Activated CD4-positive, alpha-beta T cell treated with anti-CD3 and anti-CD28 coated beads, Interleukin-2, amount 50 U/mL, for 1 hour (primary cell): ENCODE results near the gene FAM114A2.

Source experiments
- DNase-seq: peaks from one replicate; pipeline ENCODE4 v3.0.0-alpha.2; 2020

The FAM114A2 gene

DNA sequence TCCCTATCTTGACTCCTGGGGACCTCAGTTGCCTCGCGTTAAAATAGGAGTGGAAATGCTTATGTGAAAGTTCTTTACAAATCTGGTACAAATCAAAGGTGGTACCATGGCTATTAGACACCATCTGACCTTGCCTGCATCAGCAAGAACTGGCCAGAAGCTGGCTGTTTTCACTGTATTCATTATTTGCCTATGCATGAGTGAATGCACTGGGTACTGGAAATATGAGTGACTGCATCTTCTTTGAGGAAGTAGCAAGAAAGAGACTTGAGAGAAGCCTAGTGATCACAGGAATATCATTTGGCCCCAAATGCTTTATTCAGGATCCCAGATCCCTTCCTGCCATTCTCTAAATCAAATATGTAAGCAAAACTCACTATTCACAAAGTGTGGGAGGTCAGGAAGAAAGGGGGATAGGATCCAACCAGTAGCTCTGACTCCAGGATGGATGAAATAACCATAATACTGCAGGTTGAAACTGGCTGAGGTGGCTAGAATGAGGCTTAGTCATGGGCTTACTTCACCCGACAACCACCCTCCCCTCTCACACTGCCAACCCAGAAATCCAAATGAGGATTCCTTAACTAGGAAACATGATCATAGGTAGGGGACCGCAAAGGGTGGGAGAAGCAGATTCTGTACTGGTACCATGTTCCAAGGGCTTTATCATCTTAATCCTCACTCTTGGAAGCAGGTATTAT, 56.7 kb downstream of the FAM114A2 start:
- DNase-seq = no peak

DNA sequence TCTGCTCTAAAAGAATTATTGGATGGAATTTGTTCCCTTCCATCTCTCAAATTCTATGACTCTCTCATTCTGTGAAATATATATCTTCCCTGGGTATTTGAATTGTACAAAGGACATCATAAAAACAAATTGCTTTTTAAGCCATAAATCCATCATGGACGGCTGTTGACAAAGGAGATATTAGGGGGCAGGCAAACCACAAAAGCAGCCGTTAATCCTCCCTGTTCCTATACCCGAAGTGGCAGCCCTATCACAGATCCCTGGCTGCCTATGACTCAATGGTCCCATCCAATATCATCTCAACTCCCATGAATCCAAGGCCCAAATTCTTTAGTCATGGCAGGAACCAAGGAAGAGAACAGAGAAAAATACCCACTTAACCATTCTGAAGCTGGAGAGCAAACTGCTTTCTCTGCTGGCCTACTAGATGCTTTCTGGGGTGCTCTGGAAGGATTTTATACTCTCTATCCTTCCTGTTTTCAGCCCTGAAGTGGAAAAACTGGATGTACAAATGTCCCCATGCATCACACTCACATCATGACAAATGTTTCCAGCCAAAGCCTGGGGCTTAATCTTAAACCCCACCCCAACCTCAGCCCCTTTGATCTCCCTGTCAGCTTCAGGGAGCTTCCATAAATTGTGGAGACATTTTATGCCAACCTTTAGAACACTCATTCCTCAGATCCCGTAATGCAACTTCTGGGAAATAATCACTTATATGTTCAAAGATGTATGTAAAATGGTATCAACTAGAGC, 59.5 kb downstream of the FAM114A2 start:
- no peak for DNase-seq

DNA sequence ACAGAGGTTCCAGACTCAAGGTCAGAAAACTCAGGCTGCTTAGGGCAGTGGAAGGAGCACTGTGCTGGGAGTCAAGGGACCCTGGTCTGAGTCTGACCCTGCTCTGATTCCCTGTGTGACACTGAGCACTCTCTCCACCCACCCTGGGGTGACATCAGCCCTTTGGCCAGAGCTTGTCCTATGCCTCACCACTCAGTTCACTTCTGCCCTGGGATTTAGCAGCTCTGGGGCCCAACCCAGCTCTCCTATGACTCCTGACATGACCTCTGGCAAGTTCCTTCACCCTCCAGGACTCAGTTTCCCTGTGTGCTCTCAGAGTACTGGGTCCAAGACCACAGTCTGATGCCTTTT, 63.9 kb downstream of the FAM114A2 start:
- no peak for DNase-seq

DNA sequence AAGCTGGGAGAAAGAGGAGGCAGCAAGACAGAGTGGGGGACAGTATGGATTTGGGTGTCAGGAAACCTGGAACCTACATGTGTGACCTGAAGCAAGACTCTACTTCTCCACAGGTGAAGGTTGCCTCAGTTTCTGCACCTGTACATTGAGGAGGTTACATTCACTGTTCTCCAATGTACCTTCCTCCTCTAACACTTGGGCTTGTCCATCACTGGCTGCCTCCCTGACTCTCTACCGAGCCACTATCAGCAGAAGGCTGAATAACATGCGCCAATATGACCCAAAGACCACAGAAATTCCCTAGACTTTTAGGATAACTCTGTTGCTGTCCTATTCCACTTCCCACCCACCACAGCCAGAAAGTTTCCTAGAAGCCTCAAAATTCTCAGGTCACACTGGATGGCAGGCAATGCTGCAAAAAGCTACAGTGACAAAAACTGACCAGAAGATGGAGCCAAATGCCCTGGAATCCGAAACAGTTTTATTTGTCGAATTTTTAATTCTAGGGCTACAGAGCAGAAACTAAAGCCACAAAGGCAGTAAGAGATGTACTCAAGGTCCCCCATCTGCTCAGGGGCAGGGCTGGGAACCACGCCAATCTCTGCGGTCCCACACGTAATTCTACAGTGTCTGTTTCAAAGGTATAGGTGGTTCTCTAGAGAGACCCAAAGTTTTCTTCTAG, 64.4 kb downstream of the FAM114A2 start:
- DNase-seq = no peak

DNA sequence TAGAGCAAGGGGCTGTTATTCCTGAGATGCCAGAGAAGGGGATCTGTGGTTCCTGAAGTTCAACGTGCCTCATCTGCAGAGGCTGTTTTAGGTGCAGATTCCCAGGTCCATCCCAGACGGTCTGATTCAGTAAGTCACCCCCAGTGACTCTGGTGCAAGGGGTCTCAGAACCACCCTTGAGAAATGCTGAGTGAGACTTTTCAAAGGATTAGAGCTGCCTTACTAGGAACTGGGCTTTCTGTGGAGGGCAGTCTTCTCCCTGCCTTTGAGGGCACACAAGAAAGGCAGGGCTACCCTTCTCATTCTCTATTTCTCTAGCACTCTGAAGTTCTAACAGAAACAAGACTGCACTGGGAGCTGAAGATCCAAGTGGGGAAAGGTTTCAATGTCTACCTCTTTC, 66.5 kb downstream of the FAM114A2 start:
- no peak for DNase-seq

DNA sequence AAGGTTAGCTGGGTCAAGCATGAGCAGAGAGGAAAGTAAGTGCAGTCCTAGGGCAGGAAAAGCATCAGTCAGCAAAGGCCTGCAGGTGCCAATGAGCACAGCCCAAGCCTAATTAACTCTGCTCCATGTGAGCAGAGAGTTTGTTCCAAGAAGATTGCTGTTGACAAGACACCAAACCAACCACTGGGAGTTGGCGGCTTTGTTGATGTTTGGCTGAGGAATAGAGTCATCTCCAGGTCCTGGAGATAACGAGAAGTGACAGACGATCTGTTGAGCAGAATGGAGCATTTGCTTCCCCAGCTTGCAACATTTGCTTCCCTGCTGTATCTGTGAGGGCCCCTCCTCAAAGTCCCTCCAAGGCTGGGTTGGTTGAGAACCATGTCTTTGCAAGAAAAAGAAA, 68.2 kb downstream of the FAM114A2 start:
- no peak for DNase-seq

DNA sequence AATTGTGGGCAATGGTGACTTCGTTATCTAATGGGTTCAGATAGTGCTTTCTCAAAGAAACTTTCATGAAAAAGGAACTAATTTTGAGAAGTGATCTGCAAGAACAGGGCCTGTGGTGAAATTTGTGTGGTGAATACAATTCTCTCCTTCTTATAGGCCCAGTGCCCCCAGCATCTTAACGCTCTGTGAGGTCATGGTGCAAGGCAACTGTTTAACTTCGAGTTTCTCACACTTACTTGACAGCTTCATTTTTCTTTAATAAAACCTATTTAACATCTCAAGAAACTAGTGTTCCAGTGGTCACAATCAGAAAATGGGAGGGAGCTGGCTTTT, 69.2 kb downstream of the FAM114A2 start:
- DNase-seq = no peak

DNA sequence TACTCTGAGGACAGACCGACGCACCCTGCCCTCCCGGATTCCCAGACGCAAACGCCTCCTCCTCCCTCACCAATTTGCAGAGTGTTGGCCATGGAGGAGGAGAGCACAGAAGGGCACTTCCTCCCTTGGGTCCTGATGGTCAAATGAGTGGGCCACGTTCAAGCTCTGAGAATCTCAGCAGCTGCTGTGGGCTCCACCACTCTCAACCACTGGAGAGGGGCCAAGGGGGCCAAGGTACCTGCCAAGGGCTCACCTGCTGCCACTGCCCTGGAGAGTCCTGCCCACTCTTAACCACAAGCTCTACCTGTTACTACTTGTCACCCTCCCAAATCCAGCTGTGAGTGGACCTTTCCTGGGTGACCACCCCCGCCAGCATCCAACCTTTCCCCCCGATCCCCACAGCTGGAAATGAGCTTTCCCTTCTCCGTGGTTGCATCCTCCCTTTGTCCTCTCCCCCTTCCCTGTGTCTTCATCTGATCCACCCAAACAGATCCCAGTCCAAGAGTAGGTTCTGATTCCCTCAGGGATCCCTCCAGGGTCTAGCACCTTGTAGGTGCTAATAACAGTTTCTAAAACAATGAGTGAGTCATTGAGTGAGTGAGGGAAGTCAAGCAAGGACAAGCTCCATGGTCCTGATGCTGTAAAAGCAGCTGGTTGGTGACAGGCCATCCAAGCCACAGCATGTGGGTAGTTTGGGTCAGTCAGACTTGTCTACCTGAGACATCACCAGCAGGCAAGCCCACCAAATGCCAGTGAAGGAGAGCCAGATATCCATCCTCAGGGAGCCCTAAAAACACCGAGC, 69.7 kb downstream of the FAM114A2 start:
- DNase-seq = no peak

DNA sequence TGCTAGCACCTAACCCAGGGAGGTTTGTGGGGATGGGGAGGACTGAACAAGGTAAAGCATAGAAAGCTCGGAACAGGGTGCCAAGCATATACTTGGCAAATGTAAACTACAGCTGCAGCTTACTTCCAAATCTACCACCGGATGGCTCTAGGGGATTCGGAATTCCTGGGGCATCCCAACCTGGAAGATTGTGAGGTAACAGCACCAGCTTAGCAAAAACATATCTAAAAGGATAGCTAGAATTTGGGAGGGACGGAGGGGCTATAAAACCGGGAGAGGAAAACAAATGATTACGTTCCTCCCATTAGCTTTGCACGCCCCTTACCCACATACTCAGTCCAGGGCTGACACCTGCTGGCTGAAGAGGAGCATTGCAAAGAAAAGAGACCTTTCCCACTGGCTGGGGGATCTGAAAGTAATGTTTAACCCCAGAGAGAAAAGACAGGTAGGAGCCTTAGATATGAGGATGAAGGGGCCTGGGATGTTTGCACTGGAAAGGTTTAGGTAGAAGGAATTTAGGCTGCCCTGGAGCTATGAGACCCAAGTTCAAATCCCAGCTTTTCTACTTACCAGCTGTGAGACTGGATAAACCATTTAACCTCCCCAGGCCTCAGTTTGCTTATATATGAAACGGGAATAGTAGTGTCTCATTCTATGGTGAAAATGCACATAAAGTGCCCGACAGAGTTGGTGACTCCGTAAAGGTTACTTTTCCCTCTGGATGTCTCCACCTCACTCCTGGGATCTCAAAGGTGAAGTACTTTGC, 73.6 kb downstream of the FAM114A2 start:
- DNase-seq = peak; percentile 25

DNA sequence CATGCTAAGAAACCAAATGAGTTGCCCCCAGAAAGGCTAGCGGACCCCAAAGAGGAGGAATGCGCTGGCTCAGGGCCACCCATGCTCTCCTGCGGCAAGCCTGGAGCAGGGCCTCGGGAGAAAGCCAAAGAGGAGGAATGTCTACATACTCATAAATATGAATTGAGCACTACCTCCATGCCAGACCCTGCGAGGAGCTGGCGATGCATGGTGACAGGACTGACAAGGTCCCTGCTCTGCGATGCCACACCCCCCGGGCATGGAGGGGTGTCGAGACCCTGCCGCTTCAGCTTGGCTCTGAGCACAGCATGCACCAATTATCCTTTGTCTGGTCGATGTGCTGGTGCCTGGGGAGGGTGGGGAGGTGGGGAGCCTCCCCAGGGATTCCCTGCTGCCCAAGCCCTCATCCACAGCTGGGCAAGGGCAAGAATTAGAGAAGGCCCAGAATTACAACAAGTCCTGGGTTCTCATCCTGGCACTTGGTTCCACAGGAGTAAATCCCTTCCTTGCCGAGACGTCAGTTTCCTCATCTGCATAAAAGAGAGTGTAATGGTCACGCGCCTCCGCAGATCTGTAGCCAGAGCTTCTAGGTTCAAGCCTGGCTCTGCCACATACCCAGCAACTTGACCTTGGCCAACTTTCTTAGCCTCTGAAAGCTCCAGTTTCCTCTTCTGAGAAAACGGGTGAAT, 74.4 kb downstream of the FAM114A2 start:
- no peak for DNase-seq

DNA sequence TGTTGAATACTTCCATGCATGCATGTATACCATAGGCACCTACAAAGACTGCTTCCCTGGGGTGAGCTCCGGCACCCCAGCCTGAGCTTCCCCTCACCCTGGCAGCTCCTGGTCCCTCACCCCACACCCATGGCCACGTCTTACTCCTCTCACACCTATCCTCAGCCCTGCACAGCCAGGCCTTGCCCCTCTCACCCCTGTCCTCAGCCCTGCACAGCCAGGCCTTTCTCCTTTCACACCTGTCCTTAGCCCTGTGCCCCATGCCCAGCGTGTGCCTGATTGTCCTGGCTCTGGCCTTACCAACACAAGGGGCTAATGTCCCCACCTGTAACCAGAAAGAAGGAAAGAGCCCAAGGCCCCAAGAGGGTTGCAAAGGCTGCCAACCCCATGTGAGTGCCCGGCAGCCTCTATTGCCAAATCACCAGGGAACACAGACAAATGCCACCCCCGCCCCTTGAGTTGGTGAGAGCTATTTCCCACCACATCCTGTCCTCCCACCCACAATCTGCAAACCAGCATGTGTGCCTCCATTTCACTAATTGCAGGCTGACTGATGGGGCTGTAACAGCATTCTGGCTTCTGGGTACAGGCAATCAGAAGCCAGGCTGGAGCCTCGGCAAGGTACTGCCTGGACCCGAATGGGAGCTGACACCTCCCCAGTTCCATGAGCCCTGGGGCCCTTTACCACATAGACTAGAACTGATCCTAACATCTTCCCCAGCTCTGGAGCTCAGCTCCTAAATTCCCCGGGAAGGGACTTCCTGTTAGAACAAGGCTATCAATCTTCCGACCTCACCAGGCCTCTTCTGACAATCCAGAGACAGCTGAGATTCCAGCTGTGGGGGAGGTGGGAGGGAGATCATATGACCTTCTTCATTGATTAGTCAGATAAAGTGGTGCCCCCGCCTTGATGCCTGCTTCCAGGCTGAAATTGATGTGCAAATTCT, 78.2 kb downstream of the FAM114A2 start:
- no peak for DNase-seq

DNA sequence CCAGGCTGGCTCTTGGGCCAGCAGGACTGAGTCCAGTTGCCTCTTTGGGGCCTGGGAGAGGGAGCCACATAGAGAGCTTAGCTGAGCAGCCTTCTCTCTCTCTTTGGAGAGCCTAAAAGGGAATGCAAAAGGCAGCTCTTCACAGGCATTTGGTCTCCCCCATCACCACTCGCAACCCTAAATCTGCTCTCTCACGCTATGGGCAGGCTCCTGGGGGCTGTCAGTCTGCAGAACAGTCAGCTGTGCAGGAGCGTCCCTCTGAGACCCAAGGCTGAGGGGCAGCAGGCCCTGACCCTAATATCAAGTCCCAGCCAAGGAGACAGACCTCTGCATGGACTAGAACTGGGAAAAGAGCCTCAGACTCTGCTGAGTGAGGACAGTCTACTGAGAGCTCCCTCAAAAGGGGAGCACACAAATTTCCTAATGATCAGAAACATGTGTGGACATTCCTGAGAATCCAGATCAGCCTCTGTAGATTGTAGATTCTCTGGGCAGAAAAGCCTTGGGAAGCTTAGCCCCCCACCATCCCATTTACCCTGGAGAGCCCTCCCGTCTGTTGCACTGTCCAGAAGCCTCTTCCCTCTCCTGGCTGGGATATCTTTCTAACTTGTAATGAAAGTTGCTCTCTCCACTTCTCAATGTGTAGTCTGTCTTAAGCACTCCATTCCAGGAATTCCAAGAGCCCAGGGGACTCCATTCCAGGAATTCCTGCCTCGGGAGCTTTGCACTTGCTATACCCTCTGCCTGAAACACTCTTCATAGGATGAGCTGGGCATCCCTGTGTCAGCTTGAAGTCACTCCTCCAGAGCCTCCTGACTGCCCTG, 79.4 kb downstream of the FAM114A2 start:
- no peak for DNase-seq

DNA sequence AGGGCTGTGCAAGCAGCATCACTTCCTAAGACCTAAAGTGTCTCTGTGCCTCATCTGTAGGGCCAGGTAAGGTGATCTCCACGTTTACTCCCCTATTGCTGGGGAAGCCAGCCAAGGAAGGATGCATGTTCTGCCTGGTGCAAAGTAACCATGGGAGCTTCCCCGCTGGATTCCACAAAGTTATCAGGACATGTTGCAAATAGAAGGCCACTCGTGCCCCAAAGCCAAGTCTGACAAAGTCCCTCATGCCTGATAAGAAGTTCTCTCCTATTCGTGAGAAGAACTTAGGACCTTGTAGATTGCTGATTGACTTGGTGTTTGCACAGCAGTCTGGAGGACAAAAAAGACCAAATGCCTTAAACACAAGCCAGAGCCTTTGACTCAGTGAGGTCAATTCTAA, 81.5 kb downstream of the FAM114A2 start:
- DNase-seq = no peak

DNA sequence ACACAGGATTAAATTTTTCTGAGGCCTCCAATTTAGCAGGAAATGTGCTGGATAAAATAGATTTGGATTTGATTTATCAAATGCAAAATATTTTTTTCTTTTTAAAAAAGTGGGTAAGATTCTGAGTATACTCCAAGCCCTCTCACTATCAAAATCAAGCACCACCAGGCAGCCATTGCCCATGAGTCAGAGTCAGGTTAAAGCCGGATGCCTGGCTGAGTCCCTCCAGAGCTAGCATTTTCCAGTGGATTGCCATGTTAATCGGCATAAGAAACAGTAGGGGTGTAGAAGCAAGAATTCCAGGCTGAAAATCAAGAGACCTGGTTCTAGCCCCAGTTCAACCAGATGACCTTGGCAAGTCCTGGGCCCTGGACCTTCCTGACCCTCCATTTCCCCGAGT, 85.3 kb downstream of the FAM114A2 start:
- DNase-seq = no peak

DNA sequence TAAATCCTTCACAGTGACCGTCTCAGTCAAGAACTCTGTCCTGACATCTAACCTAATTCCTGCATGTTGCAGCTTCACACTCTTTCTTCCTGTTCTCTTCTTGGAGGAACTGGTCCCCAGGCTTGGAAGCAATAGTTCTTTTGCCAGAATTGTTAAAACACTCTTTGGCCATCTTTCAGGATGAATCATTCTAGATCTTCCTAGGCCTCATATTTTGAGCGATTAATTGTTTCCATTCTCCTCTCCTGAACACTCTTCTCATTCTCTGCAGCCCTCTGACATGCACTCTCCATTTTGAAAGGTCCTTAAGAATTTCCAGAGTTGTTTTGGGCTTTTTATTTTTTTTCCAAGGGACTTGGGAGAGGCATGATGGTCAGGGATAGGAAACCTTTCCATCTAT, 85.8 kb downstream of the FAM114A2 start:
- DNase-seq = no peak

DNA sequence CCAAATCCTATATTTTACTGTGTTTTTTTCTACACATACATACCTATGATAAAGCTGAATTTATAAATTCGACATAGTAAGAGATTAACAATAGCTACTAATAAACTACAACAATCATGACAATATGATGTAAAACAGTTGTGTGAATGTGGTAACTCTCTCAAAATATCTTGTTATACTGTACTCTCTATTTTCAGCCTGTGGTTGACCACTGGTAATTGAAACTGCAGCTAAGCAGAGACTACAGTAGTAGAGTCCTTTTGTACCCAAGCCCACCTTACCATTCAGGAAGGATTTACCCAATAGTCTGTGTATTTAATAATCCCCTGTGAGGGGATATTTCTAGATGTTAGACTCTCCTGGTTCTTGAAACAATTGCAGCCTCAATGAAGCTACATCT, 86.7 kb downstream of the FAM114A2 start:
- no peak for DNase-seq

DNA sequence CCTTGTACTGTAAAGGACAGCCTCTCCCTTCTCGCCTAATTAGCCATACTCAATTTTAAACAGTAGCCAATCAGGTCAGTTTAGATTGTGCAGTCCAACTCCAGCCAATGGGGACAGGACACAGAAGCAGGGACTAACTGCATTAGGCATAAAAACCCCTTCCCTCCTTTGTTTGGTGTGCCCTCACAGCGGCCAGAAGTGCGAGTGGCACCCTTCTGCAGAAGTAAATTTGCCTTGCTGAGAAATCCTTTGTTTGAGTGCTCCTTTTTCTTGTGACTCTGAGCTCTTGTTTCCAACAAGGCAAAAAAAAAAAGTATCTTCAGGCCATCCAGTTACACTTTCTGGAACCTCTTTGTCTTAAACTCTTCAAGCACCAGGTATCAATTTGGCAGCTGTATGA, 97.4 kb downstream of the FAM114A2 start:
- DNase-seq = no peak
